Stimulated activated CD4-positive, alpha-beta T cell treated with anti-CD3 and anti-CD28 coated beads, Interleukin-2, amount 100 ng/mL, for 24 hours (primary cell): ENCODE results near the gene KAT6B.

Experiments used
- DNase-seq, 2 donors: peaks; one replicate each; pipeline ENCODE4 v3.0.0-alpha.2; 2020

Gene KAT6B

DNA sequence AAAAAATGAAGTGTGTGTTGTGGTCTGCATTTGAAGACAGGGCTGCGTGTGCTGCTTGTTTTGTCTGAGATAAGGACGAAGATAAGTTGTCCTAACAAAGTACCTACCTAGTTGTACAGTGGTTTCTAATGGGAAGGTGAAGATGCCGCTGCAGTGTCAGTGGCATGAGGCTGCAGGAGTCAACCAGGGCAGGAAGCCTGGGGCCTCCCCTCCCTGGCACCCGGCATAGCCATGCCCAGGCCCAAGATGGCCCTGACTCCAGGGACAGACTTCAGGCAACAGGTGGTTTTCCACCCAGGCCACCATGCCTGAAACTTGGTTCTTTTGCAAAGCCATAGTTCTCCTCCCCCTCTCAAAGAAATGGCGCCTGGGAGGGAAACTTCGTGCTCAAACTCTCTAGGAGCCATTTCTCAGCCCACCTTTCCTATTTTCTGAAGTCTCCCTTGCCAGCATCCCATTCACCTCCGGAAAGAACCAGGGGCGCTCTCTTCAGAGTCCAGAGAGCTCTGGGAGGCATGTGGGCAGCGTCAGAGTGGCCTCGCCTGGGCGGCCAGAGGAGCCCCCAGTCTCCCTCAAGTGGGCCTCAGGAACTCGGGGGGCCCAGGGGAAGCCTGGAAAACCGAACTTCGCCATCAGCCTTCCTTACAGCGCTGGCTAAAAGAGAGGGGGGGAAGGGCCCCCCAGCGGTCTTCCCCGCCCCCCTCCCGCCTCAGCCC is 2.1 kb upstream of the KAT6B start:
- DNase-seq: peak; percentile 32 to 34

DNA sequence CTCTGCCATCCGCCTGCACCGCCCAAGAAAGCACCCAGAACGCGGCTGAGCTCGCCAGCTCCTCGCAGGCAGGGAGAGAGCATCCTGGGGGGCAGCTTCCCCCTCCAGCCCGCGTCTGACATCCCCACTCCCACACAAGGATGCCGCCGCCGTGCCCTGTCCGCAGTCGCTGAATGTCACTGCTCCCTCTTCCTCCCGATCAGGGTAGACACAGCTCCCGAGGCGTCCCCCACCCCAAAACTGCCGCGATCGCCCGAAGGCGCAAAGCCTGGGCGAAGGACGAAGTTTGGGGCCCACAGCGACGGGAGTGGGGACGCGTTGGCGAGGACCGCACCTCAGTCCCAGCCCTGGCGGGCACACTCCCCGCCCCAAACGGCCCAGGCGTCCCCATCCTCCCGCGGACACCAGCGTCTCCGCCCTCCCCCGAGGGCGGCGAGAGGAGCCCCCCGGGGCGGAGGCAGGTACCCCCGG is 1.5 kb upstream of the KAT6B start:
- peak; percentile 55 to 58 for DNase-seq

DNA sequence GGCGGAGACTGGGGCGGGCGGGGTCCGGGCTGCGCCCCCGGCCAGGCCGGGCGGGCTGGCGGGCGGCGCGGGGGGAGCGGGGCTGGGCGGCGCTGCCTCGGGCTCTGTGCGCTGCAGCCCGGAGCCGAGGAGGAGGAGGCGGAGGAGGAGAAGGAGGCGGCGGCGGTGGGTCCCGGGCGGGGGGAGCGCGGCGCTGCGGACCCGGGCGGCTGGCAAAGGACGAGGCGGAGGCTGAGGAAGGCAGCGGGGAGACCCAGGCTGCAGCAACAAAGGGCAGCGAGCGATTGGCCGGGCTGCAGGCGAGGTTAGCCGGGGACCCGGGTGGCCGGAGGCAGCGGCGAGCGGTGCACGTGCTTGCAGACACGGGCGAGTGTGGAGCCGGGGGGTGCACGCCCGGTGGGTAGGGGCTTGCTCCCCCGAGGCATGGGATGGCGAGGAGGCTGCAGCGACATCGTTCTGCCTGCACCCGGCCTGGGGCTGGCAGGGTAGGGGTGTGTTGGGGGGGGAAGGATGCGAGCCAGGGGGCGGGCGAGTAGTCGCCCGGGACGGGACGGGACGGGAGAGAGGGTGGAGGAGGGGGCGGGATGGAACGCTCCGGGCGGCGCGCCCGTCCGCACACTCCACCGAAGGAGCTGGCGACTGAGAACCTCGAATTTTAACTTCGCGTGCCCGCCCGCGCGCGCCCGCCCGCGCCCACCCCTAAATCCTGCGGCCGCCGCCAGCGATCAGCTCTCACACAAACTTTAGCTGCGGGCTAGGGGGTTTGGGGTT is 844 bp upstream of the KAT6B start:
- DNase-seq: peak in 1 of 2 donors; percentile 52

DNA sequence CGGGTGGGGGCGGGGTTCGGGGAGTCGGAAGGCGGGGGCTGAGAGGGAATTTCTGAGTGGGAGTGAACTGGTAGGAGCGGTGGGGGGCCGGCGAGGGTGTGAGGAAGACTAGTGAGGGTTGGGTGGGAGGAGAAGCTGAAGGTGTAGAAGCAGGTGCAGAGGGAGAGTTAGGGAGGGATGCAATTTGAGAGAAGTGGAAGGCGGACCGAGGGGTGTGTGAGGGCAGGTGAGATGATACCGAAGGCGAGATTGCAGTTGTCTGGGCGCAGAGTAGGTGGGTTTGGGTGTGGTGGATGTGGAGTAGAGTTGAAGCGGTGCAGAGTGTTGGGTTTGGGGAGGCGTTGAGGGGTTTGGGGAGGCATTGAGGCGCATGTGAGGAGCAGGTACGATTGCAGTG is 643 bp downstream of the KAT6B start:
- no peak for DNase-seq

DNA sequence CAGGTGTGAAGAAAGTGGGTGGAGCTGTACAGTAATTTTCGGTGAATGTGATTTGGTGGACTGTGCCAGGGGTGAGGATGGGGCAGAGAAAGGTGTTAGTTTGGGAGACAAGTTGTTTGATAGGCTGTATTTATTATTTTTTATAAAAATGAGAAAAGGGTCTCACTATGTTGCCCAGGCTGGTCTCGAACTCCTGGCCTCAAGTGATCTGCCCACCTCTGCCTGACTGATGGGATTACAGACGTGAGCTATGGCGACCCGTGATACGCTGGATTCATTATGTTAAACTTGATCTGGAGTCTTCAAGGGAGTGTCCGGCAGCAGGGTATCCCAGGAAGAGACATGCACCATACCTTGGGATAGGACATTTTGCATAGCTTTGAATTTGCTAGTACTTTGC is 1.3 kb downstream of the KAT6B start:
- DNase-seq: no peak

DNA sequence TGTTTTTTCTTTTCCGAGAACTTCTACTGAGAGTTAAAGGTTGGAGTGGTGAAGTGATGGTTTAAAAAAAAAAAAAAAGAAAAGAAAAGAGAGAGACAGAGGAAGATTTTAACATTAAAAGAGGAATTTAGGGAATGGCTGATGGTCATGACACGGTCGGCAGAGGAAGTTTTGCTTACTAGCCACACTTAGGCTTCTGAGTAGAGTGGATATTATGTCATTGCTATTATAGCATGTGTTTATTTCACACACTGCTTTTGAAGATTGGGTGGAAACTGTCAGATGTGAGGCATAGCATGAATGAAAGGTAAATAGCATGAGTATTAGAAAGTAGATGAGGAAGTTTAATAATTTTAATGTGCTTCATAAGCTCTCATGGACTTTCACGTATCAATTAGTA is 2.5 kb downstream of the KAT6B start:
- DNase-seq: no peak

DNA sequence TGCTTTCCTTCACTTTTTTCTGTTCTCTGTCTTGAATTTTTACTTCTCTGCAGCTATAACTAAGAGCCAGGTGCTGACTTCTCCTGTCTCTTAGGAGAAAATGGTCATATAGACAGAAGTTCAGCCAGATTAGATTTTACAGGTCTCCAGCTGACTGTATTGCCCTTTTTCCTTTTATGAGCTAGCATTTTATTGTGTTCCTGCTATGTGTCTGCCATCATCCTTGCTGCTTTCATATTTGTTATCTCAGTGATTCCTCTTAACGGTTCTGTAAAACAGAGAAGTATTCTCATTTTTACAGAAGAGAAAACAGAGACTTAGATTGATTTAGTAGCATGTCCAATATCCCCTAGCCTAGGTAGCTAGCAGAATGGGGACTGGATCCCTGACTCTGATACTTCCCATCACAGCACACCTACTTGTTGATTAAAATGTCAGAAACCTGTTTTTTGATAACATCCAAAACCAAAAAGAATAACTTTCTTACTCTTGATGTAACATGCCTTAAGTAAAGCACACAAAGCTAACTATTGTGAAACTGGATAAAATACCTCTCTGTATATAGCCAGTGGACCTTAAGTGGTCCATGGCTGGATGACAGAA is 5.2 kb downstream of the KAT6B start:
- no peak for DNase-seq

DNA sequence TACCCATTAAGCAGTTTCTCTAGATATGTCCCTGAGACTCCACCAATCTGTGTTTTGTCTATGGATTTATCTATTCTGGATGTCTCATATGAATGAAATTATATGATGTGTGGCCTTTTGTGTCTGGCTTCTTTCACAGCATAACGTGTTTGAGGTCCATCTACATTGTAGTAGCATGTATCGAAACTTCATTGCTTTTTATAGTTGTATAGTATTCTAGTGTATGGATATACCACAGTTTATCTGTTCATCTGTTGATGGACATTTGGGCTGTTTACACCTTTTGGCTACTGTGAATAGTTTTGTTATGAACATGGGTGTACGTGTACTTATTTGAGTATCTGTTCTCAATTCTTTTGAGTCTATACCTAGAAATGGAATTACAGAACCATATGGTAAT is 9.6 kb downstream of the KAT6B start:
- DNase-seq: no peak

DNA sequence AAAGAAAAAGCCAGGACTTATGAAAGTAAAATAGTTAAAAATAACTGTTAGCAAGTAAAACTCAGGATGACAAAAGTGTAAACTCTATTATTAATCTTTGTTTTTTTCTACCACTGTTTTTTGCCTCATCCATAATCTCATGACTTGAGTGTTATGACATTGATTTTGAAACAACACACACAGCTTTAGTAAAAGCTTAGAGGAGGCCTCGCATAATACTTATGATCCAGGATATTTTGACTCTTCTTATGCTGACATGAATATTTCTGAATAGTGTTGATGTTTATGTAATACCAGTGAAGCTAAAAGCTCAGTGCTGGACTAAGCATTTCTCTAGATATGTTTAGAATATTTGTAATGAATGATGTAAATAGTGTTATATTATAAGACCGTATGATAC is 10.5 kb downstream of the KAT6B start:
- DNase-seq: no peak

DNA sequence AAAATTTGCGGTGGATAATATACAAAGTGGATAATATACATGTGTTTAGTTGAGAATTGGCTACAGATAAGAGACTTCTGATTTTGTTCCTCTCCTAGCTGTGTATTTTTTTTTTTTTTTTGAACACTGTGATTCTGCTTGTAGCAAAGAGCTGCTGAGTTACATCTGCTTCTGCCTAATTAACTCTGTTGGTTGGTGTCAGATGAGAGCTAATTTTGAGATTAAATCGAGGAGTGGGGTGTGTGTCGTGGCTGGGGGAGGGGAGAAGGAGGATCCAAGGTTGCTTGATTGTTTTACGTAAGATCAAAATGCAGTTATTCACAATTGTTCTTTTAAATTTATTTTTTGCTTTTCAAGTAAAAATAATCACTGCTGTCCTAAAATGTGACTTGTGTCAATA is 11.3 kb downstream of the KAT6B start:
- no peak for DNase-seq

DNA sequence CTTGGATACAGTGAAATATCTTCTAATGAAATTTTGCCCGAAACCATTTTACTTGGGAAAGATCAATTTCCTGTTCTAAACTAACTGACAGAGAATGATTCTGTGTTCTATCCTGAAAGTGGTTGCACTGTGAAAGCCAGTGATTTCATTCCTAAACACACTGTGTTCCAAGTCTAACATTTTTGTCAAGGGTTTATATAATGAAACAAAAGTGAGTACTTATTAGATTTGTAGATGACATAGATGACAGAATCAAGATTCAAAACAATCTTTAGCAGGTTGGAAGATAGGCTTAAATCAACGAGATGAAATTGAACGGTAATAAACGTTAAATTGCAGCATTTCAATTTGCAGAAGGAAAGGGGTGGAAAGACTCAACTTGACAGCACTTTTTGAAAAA is 13.3 kb downstream of the KAT6B start:
- no peak for DNase-seq

DNA sequence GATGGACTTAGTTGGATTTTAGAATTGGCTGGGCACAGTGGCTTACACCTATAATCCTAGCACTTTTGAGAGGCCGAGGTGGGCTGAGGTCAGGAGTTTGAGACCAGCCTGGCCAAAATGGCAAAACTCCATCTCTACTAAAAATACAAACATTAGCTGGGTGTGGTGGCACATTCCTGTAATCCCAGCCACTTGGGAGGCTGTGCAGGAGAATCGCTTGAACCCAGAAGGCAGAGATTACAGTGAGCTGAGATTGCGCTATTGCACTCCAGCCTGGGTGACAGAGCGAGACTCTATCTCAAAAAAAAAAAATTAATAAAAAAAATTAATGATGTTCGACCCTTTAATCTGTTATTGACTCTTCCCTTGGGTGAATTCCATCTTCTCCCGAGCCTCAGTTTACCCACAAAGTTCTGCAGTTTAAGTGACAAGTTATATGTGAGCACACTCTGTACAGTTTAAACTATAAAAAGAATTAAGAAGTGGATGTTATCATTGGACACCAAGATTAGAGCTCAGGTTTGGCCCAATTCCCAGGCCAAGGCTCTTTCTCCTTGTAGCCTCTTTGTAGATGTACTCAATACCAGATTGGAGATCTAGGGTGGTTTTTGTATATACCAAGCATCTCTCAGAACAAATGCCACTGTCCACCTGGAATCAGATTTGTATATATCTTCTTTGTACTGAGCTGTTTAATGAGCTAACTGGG is 15.0 kb downstream of the KAT6B start:
- no peak for DNase-seq

DNA sequence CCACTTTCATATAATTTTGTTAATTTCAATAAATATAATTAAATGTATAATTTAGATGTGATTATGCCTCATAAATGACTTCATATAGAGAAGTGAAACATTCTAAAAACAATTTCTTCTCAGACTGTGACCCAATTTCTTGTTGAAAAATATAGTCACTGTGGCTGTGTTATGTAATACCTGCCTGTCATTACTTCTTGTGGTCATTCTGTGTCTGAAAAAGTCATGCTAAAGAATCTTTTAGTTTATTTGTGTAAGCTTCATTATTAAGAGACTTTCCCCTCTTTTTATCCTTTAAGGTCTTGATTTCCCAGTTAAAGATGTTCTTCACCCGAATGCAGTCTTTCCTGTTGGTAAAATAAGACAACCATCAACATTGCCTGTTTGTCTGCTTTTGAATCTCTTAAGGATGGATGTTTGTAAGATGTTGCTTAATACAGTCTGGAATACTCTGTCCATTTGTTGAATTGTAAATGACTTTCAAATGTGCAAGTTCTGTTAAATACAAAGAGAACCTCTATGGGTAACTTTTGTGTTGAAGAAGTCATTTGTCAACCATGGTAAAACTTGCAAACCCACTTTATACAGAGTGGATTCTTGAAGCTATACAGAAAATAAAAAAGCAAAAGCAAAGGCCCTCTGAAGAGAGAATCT is 16.0 kb downstream of the KAT6B start:
- DNase-seq: no peak

DNA sequence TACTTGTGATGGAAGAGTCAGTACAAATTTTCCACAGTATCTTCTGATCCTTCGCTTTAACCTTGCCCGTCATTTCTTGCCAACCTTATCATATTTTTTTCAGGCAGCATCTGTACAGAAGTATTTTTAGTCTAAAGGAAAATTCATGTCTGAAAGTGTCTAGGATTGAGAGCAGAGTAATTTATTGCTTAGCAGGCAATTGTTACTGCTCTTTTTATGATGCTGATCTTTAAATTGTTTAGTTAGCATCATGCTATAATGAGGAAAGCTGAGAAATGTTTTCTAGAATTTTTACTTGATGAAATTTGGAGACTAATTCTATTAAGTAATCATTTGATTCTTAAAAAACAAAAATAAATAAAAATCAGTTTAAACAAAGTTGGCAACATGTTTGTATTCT is 20.6 kb downstream of the KAT6B start:
- DNase-seq: no peak

DNA sequence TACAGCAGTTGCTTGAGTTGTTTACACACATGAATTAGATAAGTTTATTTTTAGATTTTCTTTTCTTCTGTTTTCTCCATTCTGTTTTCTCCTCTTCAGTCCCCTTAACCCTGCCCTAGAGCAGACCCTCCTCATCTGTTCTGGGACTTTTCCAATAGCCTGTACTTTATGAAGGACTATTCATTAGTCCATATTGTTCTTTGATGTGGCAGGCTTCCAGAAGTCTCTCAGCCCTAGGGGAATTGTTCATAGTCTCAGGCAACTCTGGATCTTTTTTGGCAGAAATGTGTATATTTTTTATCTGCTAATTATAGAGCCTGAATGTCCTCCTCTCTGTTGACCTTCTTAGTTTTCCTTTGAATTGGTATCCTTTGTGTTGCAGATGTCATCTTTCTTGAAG is 25.4 kb downstream of the KAT6B start:
- DNase-seq: no peak

DNA sequence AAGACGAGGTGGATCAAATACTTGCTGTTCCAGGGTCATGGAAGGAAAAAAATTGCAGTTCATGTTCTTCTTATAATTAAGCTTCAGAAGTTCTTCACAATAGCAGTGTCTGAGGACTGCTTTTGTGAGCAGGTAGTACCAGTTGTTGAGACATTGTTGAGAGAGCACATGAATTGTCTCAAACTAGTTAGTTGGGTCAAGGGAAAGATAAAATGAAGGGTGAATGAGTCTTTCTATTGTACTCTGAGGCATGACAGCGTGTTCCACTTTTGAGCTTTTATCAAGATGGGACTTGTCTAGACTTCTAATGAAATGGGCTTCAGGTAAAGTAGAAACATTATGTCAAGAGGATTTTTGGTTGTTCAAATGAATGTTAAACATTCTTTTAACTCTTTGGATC is 26.0 kb downstream of the KAT6B start:
- no peak for DNase-seq

DNA sequence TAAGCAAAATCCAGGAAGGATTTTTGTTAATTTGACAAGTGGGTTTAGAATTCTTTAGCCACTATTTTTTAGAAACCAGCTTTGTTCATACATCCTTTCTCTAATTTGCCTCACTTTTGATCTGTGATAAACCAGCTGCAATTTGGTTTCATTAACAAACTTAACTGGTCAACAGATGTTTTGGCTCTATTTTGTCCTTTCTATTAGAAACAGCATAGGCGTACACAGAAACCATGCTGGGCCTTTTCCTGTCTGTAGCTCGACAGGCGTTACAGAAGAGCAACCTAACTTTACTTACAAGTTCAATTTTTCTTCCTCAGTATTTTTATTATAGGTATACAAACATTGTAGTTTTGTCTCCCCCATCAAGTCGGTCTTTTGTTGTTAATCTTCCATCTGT is 28.2 kb downstream of the KAT6B start:
- DNase-seq: no peak

DNA sequence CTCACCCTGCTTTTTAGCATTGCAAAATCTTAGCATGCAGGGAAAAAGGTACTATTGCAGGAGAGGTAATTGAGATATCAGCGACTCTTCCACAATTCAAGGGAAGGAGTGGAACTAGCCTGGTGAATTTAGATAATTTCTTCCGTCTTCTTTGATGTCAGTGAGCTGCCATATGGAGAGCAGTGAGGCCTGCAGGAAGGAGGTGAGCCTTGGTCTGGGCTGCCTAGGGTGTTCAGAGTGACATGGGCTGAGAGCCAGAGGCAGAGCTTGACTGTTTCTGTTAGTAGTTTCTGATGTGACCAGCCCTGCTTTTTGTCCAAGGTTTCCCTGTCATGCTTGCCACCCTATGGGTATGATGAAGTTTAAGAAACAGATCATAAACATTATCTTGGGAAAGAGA is 28.6 kb downstream of the KAT6B start:
- no peak for DNase-seq

DNA sequence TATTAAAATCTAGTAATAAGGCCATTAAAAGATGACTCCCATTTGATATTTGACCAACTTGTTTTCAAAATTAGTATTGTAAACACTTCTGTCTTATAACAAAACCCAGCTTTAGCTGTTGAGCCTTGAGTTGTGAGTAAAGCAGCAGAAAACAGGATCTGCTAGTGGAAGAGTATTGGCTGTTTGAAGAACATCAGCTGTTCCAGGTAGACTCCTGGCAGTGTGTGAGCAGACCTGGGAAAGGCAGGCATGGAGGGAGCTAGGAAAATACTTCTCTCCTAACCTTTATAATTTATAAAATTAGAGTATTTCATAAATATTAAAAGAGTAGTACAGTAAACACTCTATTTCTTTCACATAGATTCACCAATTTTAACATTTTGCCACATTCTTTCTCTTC is 29.0 kb downstream of the KAT6B start:
- no peak for DNase-seq

DNA sequence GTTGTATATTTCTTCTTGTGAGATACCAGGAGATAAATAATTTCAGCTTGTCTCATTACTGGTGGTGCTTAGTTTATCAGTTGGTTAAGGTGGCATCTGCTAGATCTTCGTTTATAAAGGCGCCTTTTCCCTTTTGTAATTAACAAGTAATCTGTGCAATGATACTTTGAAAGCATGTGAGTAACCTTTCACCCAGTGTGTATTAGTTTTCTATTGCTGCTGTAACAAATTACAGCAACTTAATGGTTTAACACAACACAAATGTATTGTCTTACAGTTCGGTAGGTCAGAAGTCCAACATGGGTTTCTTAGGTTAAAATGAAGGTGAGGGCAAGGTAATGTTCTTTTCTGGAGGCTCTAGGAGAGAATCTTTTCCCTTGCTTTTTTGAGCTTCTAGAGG is 30.5 kb downstream of the KAT6B start:
- DNase-seq: no peak

DNA sequence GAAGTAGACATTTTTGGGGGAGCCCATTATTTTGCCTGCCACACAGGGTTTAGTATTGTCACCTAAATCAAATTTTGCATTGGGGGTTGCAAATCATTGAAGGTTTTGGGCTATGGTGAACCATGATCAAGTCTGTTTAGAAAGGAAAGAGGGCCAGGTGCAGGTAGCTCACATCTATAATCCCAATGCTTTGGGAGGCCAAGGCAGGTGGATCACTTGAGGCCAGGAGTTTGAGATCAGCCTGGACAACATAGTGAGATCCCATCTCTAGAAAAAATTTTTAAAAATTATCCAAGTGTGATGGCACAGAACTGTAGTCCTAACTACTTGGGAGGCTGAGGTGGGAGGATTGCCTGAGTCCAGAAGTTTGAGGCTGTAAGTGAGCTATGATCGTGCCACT is 31.2 kb downstream of the KAT6B start:
- no peak for DNase-seq

DNA sequence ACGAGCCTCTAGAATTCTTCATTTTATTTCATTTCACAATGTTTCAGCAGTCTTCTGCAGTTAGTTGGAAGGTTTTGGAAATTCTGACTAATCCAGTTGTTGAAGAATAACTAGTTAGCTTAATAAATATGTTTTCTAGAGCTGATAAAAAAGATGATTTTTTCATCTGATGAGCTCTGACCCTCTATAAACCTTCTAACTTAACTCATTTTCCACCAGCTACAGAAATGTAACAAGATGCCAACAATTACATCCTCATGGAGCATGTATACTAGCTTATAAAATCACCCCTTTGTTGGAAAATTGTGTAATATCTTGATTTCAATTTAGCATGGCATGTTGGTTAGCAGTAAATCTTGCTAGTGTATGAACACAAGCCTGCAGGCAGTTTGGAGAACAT is 33.1 kb downstream of the KAT6B start:
- DNase-seq: no peak

DNA sequence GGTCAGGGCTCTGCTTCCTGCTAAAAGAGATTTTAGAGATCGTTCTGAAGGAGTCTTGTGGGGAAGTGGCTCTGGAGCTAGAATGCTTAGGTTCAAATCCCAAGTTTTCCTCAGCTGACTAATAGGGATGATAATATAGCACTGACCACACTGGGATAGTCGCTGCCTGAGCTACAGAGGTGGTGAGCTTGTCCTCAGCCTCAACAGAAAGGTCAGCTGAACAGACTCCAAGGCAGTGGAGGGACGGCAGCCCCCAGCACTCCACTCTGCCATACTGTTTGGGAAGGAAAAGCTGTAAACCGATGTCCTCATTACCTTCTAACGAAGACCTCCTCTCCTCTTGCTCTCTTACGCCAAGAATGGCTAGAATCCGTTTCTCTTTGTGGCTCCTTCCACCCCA is 36.2 kb downstream of the KAT6B start:
- DNase-seq: no peak
